ENCODE data around the gene SLC22A17.

SLC22A17 gene

DNA sequence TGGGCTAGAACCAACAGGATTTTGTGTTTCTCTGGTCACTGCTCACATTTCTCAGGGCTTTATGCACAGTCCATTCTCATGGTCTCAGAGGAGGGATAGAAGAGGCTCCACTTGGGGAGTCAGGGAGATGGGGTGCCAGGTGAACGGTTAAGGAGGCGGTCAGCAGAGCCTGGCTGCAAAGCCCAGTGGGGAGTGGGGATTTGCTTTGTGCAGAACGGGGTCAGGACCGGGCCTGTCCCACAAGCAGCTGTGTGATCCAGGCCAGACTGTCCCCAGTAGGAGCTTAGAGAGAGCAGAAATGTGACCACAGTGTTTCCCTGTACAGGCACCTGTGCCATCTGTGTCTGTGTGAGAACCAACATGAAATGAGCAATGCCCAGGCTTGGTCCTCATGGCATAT lies 28.3 kb upstream of the SLC22A17 start:
- DNase-seq: no peak

DNA sequence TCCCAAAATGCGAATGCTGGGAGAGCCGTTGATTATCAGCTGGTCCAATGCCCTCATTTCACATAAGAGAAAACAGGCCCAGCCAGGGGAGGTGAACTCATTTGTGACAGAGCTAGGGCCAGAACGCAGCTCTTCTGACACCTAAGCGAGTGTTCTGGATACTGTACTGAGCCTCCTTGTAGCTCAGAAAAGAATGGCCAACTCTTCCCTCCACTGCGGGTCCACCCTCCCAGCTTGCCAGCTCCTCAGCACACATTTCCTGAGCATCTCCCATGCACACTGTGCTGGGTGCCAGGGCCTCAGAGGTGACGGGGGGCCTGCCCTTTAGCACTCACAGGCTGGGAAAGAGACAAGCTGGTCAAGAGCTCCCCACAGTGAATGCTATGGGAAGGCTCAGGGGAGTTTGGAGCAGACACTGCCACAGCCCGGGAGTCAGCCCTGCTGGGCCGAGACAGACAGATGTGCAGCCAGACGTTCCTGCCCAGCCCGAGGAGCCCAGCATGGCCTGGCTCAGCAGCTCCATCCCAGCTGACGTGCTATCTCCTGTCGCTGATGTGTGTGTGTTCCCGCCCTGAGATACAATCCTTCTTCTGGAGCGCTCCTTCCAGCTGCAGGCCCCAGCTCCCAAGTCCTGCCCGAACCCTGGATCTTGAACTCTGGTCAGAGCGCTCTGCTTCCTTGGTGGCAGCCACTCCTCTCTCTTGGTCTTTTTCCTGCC lies 27.7 kb upstream of the SLC22A17 start:
- DNase-seq: no peak

DNA sequence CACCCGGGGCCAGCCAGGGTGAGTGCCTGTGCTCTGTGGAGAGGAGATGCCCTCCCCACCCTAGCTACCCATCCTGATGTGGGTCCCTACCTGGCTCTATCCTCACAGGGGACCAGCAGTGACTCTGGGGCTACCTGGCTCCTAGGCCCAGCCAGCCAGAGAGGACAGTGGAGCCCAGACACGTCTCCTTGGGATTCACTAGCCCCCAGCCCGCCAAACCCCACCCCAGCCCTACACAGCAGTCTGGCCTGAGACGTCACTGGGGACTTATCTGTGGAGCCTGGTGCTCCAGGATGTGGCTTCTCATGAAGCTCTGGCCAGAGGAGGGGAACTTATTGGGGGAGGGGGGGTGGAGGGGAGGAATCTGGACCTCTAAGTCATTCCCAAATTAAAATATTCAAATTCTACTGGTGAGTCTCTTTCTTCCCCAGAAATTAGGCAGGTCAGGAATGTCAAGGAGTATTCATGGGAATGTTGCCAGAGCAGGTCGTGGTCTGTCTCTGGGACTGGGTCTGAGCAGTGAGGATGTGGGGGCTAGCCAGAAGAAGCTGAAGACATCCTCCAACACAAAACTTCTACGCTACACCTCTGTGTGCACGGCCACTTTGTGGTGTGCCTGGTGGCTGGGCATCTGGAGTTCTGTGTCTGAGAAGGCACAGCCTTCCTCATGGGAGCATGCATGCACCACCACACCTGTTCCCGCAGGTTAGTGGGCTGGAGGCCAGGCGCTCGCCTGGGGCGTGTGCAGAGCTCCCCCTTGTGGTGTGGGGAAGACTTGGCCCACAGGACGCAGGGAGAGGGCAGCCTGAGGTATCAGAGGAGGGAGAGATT lies 26.9 kb upstream of the SLC22A17 start:
- peak; percentile 53 for DNase-seq

DNA sequence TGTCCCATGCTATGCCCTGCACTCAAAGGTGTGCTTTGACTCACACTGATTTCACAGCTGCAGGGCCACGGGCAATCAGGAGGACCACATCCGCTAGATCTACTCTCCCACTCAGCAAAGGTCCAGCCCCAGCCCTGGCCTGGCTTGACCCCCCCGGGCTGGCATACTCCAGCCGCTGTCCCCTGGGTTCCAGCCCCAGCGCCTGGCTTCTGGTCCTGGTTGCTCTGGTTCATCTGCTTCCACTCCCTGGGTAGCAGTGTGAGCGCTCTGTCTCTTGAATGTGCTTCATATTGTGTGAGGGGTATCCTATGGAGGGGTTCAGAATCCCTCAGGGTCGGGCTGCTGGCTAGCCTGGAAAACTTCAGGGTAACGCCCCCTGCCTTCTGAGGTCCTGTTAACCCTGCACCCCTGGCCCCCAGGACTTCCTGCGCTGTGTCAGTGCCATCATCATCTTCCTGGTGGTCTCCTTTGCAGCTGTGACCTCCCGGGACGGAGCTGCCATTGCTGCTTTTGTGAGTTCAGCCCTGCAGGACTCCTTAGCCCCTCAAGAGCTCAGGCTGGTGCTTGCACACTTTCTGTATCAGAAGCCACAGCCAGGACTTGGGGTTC lies 26.0 kb upstream of the SLC22A17 start:
- DNase-seq: no peak

DNA sequence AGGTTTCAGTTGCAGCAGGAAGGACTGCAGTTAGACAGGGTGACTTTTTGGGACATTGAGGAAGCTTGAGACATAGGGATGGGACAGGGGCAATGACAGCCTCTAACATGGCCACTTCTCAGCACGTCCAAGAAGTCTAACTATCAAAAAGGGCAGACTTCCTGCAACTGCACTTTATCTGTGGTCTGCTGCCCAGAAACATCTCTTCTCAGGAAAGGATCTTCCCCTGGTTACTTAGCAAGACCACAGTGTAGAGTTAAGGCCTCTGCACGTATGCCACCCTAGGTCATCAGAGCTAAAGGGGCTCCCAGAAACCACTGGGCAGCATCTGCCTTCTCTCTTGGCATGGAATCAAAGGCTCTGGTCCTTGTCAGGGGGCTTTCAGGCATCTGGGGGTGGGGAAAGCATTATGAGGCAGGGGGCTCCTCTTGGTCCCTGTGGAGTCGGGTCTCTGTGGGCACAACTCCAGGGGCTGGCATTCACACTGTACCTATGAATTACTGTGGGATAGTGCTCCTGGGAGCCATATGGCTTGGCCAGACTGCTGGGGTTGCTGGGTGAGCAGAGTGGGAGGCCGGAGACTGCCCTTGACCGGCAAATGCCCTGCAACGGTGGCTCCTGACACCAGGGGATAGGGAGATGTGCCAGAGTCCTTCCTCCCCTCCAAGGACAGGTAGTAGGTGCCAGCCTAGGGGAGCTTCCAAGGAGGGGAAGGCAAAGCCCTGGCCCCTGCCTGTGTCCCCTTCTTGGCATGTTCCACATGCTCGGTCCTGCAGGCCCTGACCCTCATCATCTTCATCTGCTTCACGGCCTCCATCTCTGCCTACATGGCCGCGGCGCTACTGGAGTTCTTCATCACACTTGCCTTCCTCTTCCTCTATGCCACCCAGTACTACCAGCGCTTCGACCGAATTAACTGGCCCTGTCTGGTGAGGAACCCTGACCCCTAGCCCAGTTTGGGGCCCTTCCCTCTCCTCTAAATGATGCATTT lies 25.2 kb upstream of the SLC22A17 start:
- DNase-seq: no peak

DNA sequence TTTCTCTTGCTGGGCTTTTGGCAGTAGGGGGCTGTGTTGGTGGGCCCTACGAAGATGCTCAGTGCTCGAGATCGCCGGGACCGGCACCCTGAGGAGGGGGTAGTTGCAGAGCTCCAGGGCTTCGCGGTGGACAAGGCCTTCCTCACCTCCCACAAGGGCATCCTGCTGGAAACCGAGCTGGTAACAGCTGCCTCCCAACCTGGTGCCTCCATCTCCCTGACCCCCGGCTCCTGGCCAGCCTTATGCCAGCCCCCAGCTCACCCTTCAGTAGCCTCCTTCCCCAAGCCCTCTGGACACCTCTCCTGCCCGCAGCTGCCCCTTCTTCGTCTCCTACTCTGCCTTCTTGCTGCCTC lies 24.5 kb upstream of the SLC22A17 start:
- no peak for DNase-seq

DNA sequence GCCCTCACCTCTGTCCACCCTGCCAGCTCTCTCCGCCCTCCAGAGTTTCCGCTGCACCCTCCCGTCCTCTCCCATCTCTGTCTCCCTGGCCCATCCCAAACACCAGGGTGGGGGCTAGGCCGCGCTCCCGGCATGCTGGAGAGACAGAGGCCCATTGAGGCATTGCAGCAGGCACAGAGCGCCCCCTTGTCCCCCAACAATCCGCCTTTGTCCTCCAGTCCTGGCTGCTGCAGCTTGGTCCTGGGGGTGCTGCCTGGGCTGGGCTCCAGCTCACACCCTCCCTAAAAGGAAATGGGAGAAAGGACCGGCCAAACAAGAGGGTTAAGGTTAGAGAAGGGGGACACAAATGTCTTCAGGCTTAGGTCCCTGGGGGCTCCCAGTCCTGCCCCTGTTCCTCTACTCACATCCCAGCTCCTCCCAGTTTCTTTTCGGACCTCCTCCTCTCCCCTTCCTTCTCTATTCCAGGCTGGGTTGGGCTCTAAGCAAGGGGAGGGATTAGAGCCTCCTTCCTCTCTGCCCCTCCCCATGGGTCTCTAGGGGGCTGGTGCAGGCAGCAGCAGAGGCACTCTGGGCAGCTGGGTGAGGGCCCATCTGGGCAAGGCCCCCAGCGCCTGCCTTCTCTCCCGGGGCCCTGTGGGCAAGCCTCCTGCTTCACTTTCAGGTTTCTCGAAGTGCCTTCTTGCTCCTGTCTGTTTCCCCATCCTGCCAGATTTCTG lies 24.0 kb upstream of the SLC22A17 start, which contains the start of gene CMTM5:
Gene CMTM5, plus strand, starts transcription at position 565 of the 716 bp plus-strand sequence. CDS start 206 bp downstream, outside the sequence.
- DNase-seq: no peak

DNA sequence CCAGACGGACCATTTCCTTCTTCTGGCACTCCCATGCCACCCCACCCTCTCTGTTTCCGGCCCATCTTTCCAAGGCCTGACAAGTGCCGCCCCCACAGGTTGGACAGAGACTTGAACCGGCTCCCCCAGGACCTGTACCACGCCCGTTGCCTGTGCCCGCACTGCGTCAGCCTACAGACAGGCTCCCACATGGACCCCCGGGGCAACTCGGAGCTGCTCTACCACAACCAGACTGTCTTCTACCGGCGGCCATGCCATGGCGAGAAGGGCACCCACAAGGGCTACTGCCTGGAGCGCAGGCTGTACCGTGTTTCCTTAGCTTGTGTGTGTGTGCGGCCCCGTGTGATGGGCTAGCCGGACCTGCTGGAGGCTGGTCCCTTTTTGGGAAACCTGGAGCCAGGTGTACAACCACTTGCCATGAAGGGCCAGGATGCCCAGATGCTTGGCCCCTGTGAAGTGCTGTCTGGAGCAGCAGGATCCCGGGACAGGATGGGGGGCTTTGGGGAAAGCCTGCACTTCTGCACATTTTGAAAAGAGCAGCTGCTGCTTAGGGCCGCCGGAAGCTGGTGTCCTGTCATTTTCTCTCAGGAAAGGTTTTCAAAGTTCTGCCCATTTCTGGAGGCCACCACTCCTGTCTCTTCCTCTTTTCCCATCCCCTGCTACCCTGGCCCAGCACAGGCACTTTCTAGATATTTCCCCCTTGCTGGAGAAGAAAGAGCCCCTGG lies 23.0 kb upstream of the SLC22A17 start:
- no peak for DNase-seq

DNA sequence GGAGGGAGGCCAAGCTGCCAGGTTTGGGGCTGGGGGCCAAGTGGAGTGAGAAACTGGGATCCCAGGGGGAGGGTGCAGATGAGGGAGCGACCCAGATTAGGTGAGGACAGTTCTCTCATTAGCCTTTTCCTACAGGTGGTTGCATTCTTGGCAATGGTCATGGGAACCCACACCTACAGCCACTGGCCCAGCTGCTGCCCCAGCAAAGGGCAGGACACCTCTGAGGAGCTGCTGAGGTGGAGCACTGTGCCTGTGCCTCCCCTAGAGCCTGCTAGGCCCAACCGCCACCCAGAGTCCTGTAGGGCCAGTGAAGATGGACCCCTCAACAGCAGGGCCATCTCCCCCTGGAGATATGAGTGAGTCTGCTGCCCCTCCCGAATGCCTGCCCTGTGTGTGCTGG lies 20.4 kb upstream of the SLC22A17 start:
- no peak for DNase-seq

DNA sequence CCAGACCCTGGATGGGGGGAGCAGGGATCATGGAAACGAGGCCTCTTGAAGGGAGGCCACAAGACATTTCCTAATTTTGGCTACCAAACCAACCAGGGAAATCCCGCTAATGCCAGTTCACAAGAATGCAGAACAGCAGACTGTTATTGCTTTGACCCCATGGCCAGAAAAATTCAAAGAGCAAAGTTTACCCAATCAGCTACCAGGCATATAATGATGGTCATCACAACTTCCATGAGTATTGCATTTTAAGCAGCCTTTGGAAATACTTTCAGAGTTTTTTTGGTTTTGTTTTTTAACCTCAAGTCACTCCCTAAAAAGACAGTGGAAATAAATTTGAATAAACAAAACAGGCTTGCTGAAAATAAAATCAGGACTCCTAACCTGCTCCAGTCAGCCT lies 19.8 kb upstream of the SLC22A17 start, which contains the start of gene IL25:
Gene IL25, plus strand, starts transcription at position 301 of the 400 bp plus-strand sequence.
- DNase-seq: no peak

DNA sequence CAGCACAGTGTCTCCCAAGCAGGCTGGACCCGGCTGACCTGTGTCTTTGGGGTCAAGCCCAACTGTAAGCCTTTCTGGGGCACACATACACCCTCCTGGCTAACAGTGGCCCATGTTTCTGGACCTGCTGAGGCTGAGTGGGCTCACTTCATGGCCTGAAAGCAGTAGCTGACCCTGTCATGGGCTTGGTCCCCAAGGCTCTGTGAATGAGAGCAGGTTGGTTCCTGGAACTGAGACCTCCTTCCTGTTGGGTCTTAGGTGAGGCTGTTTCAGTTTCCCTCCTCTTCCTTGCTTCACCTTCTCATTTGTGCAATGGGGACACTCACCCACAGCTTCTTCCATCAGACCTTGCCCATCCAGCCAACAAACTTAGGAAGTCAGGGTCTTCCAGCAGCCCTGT lies 19.2 kb upstream of the SLC22A17 start:
- no peak for DNase-seq

DNA sequence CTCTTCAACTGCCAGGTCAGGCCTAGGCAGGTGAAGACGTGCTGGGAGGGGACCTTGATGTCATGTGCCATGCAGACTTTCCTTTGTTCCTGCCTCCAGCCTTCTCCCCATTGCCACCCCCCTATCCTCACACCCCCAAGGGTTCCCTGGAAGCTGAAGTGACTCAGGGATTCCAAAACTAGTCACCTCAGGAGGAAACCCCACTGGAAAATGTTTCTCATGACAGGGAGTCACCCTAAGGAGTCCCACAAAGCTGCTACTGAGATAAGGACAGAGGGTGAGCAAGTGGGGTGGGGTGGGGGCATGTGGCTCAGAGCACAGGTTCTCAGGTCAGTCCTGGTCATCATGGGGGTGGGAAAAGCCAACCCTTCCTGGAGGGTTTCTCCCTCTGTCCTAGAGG lies 17.5 kb upstream of the SLC22A17 start:
- no peak for DNase-seq

DNA sequence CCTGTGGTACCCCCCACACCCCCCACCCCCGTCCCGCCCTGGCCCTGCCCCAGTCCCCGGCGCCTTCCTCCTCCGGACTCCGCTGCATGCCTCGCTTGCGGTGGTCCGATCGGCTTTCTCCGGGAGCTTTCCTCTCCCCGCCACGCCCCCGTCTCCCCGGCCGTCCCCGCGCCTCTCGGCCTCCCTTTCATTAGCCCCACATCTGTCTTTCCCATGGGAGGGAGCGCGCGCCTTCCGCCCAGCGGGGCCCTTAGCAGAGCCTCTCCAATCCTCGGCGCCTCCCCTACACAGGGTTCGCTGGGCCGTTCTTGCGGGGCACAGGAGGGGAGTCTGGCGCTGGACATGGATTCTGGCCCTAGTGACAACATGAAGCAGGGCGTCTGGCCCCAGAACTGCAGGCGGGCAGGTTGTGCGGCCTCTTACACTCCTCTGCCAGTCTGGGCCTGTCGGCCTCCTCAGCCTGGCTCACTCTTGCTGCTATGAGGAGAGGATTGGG lies 13.8 kb upstream of the SLC22A17 start:
- no peak for DNase-seq

DNA sequence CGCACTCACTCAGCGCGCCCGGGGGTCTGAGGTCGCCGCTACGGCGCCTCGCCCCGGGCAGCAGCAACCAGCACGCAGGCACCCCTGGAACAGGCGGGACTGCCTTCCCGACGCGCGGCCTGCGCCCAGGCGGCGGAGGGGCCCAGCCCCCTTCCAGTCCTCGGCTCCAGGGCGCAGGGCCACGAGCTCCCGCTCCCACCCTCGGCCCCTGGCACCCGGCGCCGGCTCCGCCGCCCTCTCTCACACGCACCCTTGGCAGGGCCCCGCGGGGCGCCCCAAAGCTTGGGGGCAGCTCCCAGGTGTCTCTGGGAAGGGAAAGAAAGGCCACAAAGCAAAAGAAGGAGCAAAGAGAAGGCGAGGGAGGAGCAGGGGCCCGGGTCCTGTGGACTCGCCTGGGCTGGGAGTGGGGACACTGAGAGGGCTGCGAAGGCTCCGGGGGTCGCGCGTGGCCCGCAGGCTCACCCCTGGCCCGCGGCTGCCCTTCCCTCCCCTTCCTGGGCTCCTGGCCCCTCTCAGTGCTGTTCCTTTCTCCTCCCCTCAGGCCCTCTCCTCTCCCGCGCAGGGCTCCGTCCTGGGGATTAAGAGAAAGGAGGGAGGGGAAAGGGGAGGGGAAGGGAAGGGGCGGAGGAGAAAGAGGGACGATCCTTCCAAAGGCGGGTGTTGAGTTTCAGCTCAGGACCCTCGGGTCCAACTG lies 13.2 kb upstream of the SLC22A17 start:
- DNase-seq: no peak

DNA sequence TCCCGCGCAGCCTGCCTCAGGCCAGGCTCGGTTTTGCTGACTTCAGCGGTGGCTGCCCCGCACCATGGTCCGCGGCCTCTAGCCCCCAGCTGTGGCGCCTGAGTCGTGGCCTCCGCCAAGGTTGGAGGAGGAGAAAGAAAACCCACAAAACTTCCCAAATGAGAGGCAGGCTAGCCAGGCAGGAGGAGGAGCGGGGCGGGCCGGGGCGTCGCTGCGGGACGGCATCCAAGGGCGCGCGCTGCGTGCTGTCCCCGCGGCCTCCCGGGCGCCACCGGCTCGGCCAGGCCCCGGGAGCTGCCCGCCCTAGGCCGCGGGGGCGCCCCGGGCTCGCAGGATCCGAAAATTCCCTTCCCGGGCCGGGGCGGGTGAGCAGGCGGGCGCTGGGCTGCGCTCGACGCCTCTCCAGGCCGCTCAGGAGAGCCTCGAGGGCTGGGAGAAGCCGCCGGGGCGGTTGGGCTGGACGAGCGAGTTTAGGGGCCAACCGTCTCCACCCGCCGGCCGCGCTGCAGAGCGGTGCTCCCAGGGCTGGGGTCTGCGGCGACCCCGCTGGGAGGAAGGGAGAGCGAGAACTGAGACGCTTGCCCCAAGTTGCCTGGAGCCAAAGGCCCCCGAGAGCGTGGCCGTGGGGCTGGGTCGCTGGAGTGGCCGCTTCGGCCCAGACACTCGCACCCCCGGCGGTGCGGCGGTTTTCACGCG lies 12.5 kb upstream of the SLC22A17 start, which contains the start of gene EFS:
Gene EFS, minus strand, starts transcription at position 137 of the 696 bp plus-strand sequence. CDS start 147 bp downstream, outside the sequence.
- no peak for DNase-seq

DNA sequence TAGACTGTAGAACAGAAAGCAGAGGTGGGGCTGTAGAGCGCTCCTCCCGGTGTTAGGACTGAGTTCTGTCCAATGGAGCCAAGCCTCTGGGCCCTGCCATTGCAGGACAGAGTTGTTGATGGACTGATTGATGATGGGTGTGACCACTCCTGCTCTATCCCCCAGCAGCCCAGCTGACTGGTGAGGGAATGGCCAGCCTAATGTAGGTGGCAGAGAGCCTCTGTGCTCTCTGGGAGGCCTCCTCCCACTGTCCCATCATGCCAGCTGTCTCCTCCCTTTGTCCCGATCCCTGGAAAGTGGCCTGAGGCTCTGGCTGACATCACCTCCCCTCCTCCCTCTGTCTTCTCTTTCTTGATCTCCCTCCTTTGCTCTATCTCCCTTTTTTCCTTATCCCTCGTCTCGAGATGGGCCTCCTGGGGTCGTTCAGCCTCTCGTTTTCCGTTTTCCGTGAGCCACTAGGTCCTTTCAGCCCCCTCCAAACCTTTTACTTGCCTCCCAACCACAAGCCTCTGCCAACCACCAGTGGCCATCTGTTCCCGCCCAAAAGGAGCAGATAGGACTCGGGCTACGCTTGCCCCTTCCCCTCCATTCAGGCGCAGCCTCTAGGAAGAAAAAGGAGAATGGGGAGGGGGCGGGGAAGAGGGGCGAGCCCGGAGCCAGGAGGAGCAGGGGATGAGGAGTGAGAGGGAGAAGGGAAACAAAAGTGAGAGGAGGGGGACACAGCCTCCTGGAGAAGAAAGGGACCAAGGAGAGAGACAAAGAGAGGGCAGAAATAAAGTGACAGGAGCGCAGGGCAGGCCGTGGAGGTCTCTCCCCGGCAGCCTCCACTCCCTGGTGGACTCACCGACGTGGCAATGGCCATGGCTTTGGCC lies 11.7 kb upstream of the SLC22A17 start:
- no peak for DNase-seq

DNA sequence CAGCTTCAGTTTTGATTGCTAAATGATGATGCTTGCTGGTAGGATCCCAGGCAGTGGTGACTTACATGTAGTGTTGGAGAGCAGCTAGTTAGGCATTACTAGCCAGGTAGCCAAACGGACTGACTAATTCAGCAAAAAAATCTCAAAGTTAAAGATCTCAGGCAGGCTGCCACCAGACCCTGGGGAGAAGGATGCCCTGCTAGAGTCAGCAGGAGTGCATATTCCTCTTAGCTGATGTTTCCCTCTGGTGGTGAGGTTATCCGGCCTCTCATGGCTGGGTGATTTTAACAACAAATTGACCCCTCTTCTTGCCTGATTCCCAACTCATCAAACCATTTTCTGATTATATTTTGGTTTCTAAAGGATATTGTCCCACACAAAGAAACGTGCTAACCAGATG lies 9.5 kb upstream of the SLC22A17 start:
- no peak for DNase-seq

DNA sequence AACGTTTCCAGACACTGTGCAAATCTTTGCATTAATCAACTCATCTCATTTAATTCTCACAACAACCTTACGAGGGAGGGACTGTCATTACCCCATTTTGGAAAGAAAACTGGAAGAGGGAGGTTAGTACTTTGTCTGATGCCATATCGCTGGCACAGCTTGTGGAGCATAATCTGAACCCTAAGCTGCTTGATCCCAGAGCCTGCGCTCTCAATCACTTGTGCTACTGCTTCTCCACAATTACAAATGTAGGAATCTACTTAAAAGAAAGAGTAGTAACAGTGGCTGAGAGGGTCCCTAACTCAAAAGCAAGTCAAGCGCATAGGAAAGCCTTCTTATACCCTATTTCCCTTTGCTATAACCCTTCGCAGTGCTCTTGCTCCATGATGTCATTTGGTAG lies 9.1 kb upstream of the SLC22A17 start:
- DNase-seq: no peak

DNA sequence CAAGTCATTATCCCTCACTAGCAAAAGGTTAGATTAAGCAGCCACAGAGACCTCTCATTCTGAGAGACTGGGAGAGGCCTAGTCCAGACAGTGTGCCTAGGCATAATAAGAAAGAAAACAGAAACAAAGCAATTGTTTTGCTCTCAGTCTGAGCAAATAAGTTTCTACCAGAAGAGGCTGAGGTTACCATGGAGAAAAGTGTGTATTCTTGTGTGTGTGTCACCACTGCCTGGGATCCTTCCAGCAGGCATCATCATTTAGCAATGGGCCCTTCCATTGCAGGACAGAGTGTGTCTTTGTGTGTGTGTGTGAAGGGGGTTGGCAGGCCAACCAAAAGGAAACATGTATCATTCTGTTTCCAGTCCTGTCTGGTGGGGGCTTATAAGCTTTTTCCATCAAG lies 8.6 kb upstream of the SLC22A17 start:
- no peak for DNase-seq
